CD4-positive, alpha-beta T cell (primary cell): ENCODE results near the gene ABCC2. TPM values are rescaled to one million over a fixed set of nuclear protein-coding genes. Genes with fewer than 3 reads are reported as not detected.

Experiments used
- ATAC-seq: fragments of 200-7000 bp; cut with Tn5 transposase; one replicate; pipeline ENCODE4 v1.10.0; 2022; ENCODE audit warnings: mild to moderate bottlenecking; ENCODE audit not compliant: poor library complexity
- CTCF ChIA-PET: fragments of 350-600 bp; sonication (Branson Sonifier 250); formaldehyde crosslinking; loops from one replicate; lab custom pipeline; 2021; ENCODE audit warnings: antibody characterized with exemption, inconsistent platforms; lab: Charles Lee
- POLR2A ChIA-PET: fragments of 350-600 bp; sonication (Branson Sonifier 250); formaldehyde crosslinking; loops from one replicate; lab custom pipeline; 2021; ENCODE audit warnings: antibody characterized with exemption, inconsistent platforms; lab: Charles Lee
- DNase-seq, 14 experiments: peaks; one replicate each; pipeline ENCODE4 v3.0.0-alpha.2; 2013 to 2020; ENCODE audit warnings: mixed read lengths in 2 of 14
- H3K27ac ChIP-seq, 2 donors: one replicate each; pipeline versions ENCODE4 v1.5.1 to v1.7.0; 2013; ENCODE audit warnings: low read length in 2 of 2, low read depth in 1 of 2, mild to moderate bottlenecking in 1 of 2
- H3K27me3 ChIP-seq, 2 experiments: 1 replicate in 1 of 2; 2 replicates in 1 of 2; pipeline versions ENCODE4 v1.6.1 to v1.7.0; 2013; ENCODE audit warnings: low read length in 2 of 2, control low read depth in 1 of 2, mild to moderate bottlenecking in 1 of 2, moderate library complexity in 1 of 2; ENCODE audit not compliant: insufficient read depth in 2 of 2, control insufficient read depth in 1 of 2
- H3K36me3 ChIP-seq: one replicate; pipeline ENCODE4 v1.6.1; 2013; ENCODE audit warnings: low read length, control low read depth; ENCODE audit not compliant: insufficient read depth
- H3K4me1 ChIP-seq: one replicate; pipeline ENCODE4 v1.6.1; 2013; ENCODE audit warnings: low read length, control low read depth; ENCODE audit not compliant: insufficient read depth
- H3K4me3 ChIP-seq: one replicate; pipeline ENCODE4 v1.5.1; 2013; ENCODE audit warnings: mild to moderate bottlenecking, low read length, moderate library complexity
- H3K9me3 ChIP-seq, 2 experiments: 1 replicate in 1 of 2; 2 replicates in 1 of 2; pipeline versions ENCODE4 v1.6.1 to v1.7.0; 2013; ENCODE audit warnings: low read length in 2 of 2, mild to moderate bottlenecking in 2 of 2, control low read depth in 1 of 2, moderate library complexity in 1 of 2; ENCODE audit not compliant: control insufficient read depth in 1 of 2, insufficient read depth in 1 of 2
- H3K27ac Mint-ChIP-seq: one replicate; pipeline ENCODE4 v1.8.0; 2020; ENCODE audit warnings: mixed read lengths
- H3K27me3 Mint-ChIP-seq: one replicate; pipeline ENCODE4 v1.8.0; 2021; ENCODE audit warnings: mixed read lengths
- H3K36me3 Mint-ChIP-seq: one replicate; pipeline ENCODE4 v1.8.0; 2021; ENCODE audit warnings: low read depth, mixed read lengths
- H3K4me1 Mint-ChIP-seq: one replicate; pipeline ENCODE4 v1.8.0; 2021; ENCODE audit warnings: low read depth, mixed read lengths
- H3K4me3 Mint-ChIP-seq: one replicate; pipeline ENCODE4 v1.8.0; 2020; ENCODE audit warnings: mild to moderate bottlenecking, mixed read lengths
- H3K9me3 Mint-ChIP-seq: one replicate; pipeline ENCODE4 v1.8.0; 2020; ENCODE audit warnings: mixed read lengths
- CTCF ChIP-seq: fragments of 200-600 bp; IDR thresholded peaks from one replicate; pipeline ENCODE4 v1.8.0; 2022; ENCODE audit warnings: antibody characterized with exemption, mild to moderate bottlenecking
- intact Hi-C, 2 experiments: fragments of 100-400 bp; cut with DNase I in 1 of 2; cut with micrococcal nuclease in 1 of 2; formaldehyde crosslinking; loops; one replicate each; pipeline versions ENCODE4 v1.15.1 to v1.9.0; 2023 to 2025; cut with DNase I, micrococcal nuclease
- total RNA-seq, 174 experiments: library from RNA in 2 of 174; stranded (reverse) in 2 of 174; gene quantifications; one replicate each; pipeline ENCODE4 v1.2.3 and lab custom pipeline; 2021 to 2026

ABCC2 gene
- total RNA-seq, 2 experiments from 2014 or later, result 3.0 to 3.4 TPM

- intact Hi-C loops, result no loop called here
- H3K4me3 ChIP-seq, result no peak overlapping the region
- no peaks in the 10 kb centered on the region for H3K4me1 Mint-ChIP-seq
- no peaks in the 10 kb centered on the region for H3K4me1 ChIP-seq
- no peaks in the 10 kb centered on the region for H3K9me3 Mint-ChIP-seq
- no peaks in the 10 kb centered on the region for H3K9me3 ChIP-seq
- H3K27me3 ChIP-seq, result no peaks in the 10 kb centered on the region
- no peak overlapping the region for H3K27ac Mint-ChIP-seq
- H3K36me3 ChIP-seq, result no peaks in the 10 kb centered on the region
- no peak for ATAC-seq
- no peaks in the 10 kb centered on the region for H3K27me3 Mint-ChIP-seq
- DNase-seq, result no peak
- no peak overlapping the region for H3K4me3 Mint-ChIP-seq
- H3K36me3 Mint-ChIP-seq, result peaks cover 2% of the 10 kb centered on the region
- ChIA-PET CTCF (no interaction called here), POLR2A (no interaction called here)
- TF ChIP-seq CTCF, result no peak
- H3K27ac ChIP-seq, result no peak overlapping the region
Observed at GRCh38 chr10:99798920-99799319, 16.5 kb downstream of the ABCC2 start.

GRCh38 chr10:99799613-99800012, 17.2 kb downstream of the ABCC2 start:
- Mint-ChIP-seq H3K9me3 (no peaks in the 10 kb centered on the region), H3K36me3 (no peaks in the 10 kb centered on the region), H3K4me3 (no peak overlapping the region), H3K4me1 (no peaks in the 10 kb centered on the region), H3K27me3 (no peaks in the 10 kb centered on the region), H3K27ac (no peak overlapping the region)
- H3K36me3 ChIP-seq, result no peaks in the 10 kb centered on the region
- no peak overlapping the region for H3K27ac ChIP-seq
- POLR2A ChIA-PET, result no interaction called here
- DNase-seq, result no peak
- CTCF ChIA-PET, result no interaction called here
- H3K4me3 ChIP-seq, result no peak overlapping the region
- TF ChIP-seq CTCF, result no peak
- H3K9me3 ChIP-seq, result no peaks in the 10 kb centered on the region
- H3K4me1 ChIP-seq, result no peaks in the 10 kb centered on the region
- intact Hi-C loops, result no loop called here
- H3K27me3 ChIP-seq, result no peaks in the 10 kb centered on the region
- ATAC-seq, result no peak

- Histone ChIP-seq H3K27me3 (no peaks in the 10 kb centered on the region), H3K4me1 (no peaks in the 10 kb centered on the region), H3K4me3 (no peak overlapping the region), H3K9me3 (no peaks in the 10 kb centered on the region), H3K36me3 (no peaks in the 10 kb centered on the region), H3K27ac (no peak overlapping the region)
- intact Hi-C loops, result no loop called here
- no peak overlapping the region for H3K4me3 Mint-ChIP-seq
- H3K4me1 Mint-ChIP-seq, result no peaks in the 10 kb centered on the region
- H3K36me3 Mint-ChIP-seq, result no peaks in the 10 kb centered on the region
- CTCF ChIA-PET, result no interaction called here
- DNase-seq, result no peak
- ATAC-seq, result no peak
- POLR2A ChIA-PET, result no interaction called here
- H3K27me3 Mint-ChIP-seq, result no peaks in the 10 kb centered on the region
- TF ChIP-seq CTCF, result no peak
- H3K9me3 Mint-ChIP-seq, result no peaks in the 10 kb centered on the region
- H3K27ac Mint-ChIP-seq, result no peak overlapping the region
Observed at GRCh38 chr10:99804471-99804870, 22.0 kb downstream of the ABCC2 start.
